Naive B cell (primary cell): ENCODE measurements around the gene KRTAP5-8. TPM values are rescaled to one million over a fixed set of nuclear protein-coding genes. Genes with fewer than 3 reads are reported as not detected.
"Not testable (repeated sequence)": the region's sequence is repeated elsewhere in the genome, so short reads cannot be mapped to it uniquely, and the experiment has no call there.

ENCODE experiments used
- ATAC-seq, 2 donors: fragments of 150-1000 bp; cut with Tn5 transposase; 2 replicates each; pipeline ENCODE4 v1.10.0; 2021; ENCODE audit warnings: low read depth in 2 of 2, mild to moderate bottlenecking in 2 of 2, moderate library complexity in 2 of 2
- DNase-seq: peaks from one replicate; pipeline ENCODE4 v3.0.0; 2022
- H3K27ac Mint-ChIP-seq, 6 donors: one replicate each; pipeline ENCODE4 v1.8.0; 2020 to 2022; ENCODE audit warnings: mild to moderate bottlenecking in 6 of 6, mixed read lengths in 6 of 6, moderate library complexity in 5 of 6, inconsistent platforms in 2 of 6
- H3K27me3 Mint-ChIP-seq, 3 donors: one replicate each; pipeline ENCODE4 v1.8.0; 2021 to 2022; ENCODE audit warnings: mixed read lengths in 3 of 3, mild to moderate bottlenecking in 1 of 3
- H3K36me3 Mint-ChIP-seq, 2 donors: one replicate each; pipeline ENCODE4 v1.8.0; 2020 to 2022; ENCODE audit warnings: mixed read lengths in 2 of 2, inconsistent platforms in 1 of 2, mild to moderate bottlenecking in 1 of 2
- H3K4me1 Mint-ChIP-seq, 3 donors: one replicate each; pipeline ENCODE4 v1.8.0; 2020 to 2022; ENCODE audit warnings: mixed read lengths in 3 of 3, inconsistent platforms in 1 of 3, mild to moderate bottlenecking in 1 of 3, moderate library complexity in 1 of 3
- H3K4me3 Mint-ChIP-seq, 8 donors: one replicate each; pipeline ENCODE4 v1.8.0; 2020 to 2022; ENCODE audit warnings: mild to moderate bottlenecking in 8 of 8, mixed read lengths in 8 of 8, moderate library complexity in 8 of 8, inconsistent platforms in 2 of 8
- H3K9me3 Mint-ChIP-seq, 7 donors: one replicate each; pipeline ENCODE4 v1.8.0; 2020 to 2022; ENCODE audit warnings: mixed read lengths in 7 of 7, mild to moderate bottlenecking in 5 of 7, inconsistent platforms in 2 of 7, moderate library complexity in 1 of 7
- polyA plus RNA-seq, 6 donors: library from polyadenylated mRNA; unstranded; fragments of 300-500 nt; fragmentation: Illumina TruSeq; gene quantifications; one replicate each; pipeline ENCODE4 v1.2.3, GENCODE V29; 2021; ENCODE audit warnings: low read depth in 6 of 6

The KRTAP5-8 gene
- polyA plus RNA-seq, 6 donors from 2014 or later: not detected

- ATAC-seq (no peak), DNase-seq (no peak)
- Mint-ChIP-seq H3K27ac (no peak overlapping the region), H3K27me3 (peaks cover 13 to 17% (median 17%) of the 10 kb centered on the region in 3 donors), H3K4me1 (no peaks in the 10 kb centered on the region), H3K4me3 (no peak overlapping the region), H3K9me3 (no peaks in the 10 kb centered on the region), H3K36me3 (no peaks in the 10 kb centered on the region)
Observed at GRCh38 chr11:71574418-71574817, 36.6 kb downstream of the KRTAP5-8 start.

- Mint-ChIP-seq H3K36me3 (no peaks in the 10 kb centered on the region), H3K27ac (no peak overlapping the region), H3K27me3 (peaks cover 12 to 18% (median 13%) of the 10 kb centered on the region in 3 donors), H3K4me3 (no peak overlapping the region), H3K4me1 (no peaks in the 10 kb centered on the region), H3K9me3 (no peaks in the 10 kb centered on the region)
- no peak for DNase-seq
- no peak for ATAC-seq
Observed at GRCh38 chr11:71575723-71576424, 38.0 kb downstream of the KRTAP5-8 start.

DNA sequence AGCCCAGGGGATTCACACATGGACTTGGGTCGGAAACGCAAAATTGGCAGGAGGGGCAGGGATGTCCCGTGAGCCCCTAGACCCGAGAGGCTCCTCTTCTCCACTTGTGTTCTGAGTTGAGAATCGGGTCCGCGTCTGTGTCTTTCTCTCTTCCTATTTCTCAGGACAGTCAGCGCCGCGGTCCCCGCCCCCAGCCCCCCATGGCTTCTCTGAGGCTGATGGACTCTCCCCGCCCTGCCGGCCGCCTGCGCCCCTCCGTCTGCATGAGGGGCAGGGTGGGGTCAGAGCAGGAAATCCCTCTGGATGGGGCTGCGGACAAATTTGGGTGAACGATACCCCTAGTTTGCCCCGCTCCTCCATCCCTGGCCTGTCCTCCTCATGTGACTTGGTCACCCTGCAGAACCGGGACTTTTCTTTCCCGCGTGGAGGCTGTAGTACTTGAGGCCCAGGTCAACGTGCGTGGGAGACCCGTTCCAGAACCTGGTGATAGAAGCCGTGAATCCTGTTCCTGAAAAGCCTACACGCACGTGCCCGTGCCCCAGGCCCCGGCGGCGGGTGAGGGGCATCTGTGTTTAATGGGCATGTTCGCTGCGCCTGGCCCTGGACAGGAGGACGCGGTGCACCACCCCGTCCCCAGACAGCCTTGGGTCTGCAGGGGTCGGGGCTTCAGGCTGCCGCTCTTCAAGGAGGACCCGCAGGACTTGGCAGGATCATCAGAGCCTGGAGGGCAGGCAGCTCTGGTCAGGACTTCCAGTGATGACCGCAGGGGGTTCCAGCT lies 39.1 kb downstream of the KRTAP5-8 start:
- H3K9me3 Mint-ChIP-seq, ATAC-seq, H3K36me3 Mint-ChIP-seq, DNase-seq, H3K4me3 Mint-ChIP-seq, H3K4me1 Mint-ChIP-seq, H3K27ac Mint-ChIP-seq: not testable (repeated sequence)
- H3K27me3 Mint-ChIP-seq: peaks cover 15 to 27% (median 18%) of the 10 kb centered on the region in 3 donors

DNA sequence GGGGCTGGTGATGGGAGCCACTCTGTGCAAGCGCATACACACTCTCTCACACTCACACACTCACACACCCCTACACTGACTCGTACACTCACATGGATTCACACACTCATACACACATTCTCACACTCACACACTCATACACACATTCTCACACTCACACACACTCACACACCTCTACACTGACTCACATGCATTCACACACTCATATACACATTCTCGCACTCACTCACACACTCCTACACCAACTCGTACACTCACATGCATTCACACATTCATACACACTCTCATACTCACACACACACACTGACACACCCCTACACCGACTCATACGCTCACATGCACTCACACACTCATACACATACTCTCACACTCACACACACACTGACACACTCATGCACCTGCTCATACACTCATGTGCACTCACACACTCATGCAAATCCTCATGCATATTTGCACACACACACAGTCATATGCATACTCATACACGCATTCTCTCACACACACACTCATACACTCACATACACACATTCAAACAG lies 39.7 kb downstream of the KRTAP5-8 start:
- DNase-seq (no peak), ATAC-seq (no peak)
- Mint-ChIP-seq H3K9me3 (no peaks in the 10 kb centered on the region), H3K4me1 (no peaks in the 10 kb centered on the region), H3K27ac (no peak overlapping the region), H3K36me3 (no peaks in the 10 kb centered on the region), H3K27me3 (peaks cover 15 to 28% (median 19%) of the 10 kb centered on the region in 3 donors), H3K4me3 (no peak overlapping the region)

- not testable (repeated sequence) for H3K27ac Mint-ChIP-seq, H3K9me3 Mint-ChIP-seq, ATAC-seq, H3K4me1 Mint-ChIP-seq, H3K4me3 Mint-ChIP-seq, DNase-seq, H3K36me3 Mint-ChIP-seq
- H3K27me3 Mint-ChIP-seq: peaks cover 24 to 37% (median 32%) of the 10 kb centered on the region in 3 donors
Observed at GRCh38 chr11:71579513-71579912, 41.7 kb downstream of the KRTAP5-8 start.

DNA sequence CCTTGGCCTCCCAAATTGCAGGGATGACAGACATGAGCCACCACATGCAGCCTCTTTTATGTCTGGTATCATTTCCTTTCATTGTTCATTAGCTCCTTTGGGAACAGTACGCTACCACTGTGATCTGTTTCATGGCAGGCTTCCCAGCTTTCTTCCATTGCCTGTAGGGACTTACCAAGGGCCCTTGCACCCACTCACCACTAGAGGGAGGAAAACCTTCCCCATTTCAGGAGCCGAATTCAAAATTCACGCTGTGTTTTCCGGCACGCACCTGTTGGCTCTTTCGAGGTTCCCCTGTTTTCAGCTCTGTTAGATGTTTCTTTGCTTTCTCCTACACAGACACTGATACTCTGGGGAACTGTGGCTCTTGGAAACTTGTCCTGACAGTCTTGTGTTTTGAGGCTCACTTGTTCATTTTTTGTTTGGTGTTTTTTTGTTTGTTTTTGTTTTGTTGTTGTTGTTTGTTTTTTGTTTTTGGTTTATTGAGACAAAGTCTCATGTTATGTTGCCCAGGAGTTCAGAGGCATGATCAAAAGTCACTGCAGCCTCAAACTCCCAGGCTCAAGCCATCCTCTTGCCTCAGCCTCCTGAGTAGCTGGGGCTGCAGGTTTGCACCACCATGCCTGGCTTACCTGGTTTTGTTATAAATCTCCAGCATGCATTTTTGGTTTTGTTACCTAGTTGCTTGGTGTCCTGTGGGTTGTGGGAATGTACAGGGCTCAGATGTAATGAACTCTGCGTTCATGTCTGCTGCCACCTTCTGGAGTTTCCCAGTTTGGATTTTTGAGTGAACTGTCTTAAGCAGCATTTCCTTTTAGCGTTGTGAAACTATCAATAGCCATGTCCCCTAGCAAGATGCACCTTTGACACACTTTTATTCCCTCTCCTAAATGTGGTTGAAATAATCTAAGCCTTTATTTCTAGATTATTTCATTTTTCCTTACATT lies 42.5 kb downstream of the KRTAP5-8 start:
- DNase-seq (peak; percentile 7), ATAC-seq (no peak)
- Mint-ChIP-seq H3K4me1 (no peaks in the 10 kb centered on the region), H3K27me3 (peaks cover 30 to 45% (median 39%) of the 10 kb centered on the region in 3 donors), H3K4me3 (peak overlapping the region in 1 of 8 donors; percentile 71), H3K27ac (peak overlapping the region in 1 of 6 donors; percentile 73), H3K36me3 (no peaks in the 10 kb centered on the region), H3K9me3 (no peaks in the 10 kb centered on the region)

DNA sequence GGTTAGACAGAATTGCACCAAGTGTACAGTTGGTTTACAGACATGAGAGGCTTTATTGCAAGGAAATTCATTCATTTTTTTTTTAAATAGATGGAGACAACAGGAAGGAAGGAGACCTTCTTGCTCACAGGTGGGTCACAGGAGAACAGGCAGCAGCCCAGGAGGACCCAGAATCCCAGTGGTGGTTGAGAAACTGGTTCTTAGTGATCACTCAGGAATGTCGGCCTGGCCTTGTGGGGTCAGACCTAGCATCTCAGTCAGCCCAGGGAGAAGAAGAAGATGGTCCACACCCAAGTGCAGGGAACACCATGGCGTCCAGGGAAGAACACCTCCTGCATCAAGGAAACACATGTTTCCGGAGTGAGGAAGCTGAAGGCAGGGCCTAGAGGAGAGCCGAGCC lies 44.0 kb downstream of the KRTAP5-8 start:
- H3K27me3 Mint-ChIP-seq: peaks cover 22 to 48% (median 41%) of the 10 kb centered on the region in 3 donors
- peak overlapping the region in 1 of 6 donors; percentile 9 for H3K27ac Mint-ChIP-seq
- H3K4me3 Mint-ChIP-seq: no peak overlapping the region
- H3K9me3 Mint-ChIP-seq: no peaks in the 10 kb centered on the region
- H3K4me1 Mint-ChIP-seq: no peaks in the 10 kb centered on the region
- no peak for DNase-seq
- no peak for ATAC-seq
- H3K36me3 Mint-ChIP-seq: no peaks in the 10 kb centered on the region

- H3K36me3 Mint-ChIP-seq: no peaks in the 10 kb centered on the region
- H3K27ac Mint-ChIP-seq: peak within 1 kb of the TSS in 1 of 6 donors; percentile 9
- no peak for DNase-seq
- peaks cover 22 to 48% (median 41%) of the 10 kb centered on the region in 3 donors for H3K27me3 Mint-ChIP-seq
- no peaks in the 10 kb centered on the region for H3K9me3 Mint-ChIP-seq
- no peak within 1 kb of the TSS for H3K4me3 Mint-ChIP-seq
- ATAC-seq: no peak
- no peaks in the 10 kb centered on the region for H3K4me1 Mint-ChIP-seq
Observed at GRCh38 chr11:71582309-71582895, 44.6 kb downstream of the KRTAP5-8 start, which contains the start of gene KRTAP5-11. TSS of gene KRTAP5-11 (minus strand) at chr11:71582875. CDS start at chr11:71582837, 38 bp downstream.

GRCh38 chr11:71582969-71583368 lies 45.1 kb downstream of the KRTAP5-8 start:
- H3K27me3 Mint-ChIP-seq: peaks cover 22 to 48% (median 41%) of the 10 kb centered on the region in 3 donors
- DNase-seq, H3K4me1 Mint-ChIP-seq, H3K27ac Mint-ChIP-seq, H3K36me3 Mint-ChIP-seq, H3K9me3 Mint-ChIP-seq, H3K4me3 Mint-ChIP-seq, ATAC-seq: not testable (repeated sequence)

DNA sequence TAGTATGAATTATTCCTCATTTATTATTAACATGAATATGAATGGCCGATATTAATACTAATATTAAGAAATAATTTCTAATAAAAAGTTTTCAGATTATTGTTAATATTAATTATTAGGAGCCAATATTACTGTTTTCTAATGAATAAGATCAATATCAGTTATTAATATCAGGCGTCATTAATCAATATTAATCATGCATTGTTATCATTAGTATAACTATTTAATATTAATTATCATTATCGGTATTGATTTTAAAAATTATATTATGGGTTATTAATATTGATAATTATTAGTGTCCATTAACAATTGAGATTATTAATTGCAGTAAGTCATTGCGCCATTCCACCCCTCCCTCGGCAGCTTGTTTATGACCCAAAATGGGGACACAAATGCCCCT lies 47.8 kb downstream of the KRTAP5-8 start:
- ATAC-seq, H3K36me3 Mint-ChIP-seq, DNase-seq, H3K4me1 Mint-ChIP-seq, H3K27ac Mint-ChIP-seq, H3K4me3 Mint-ChIP-seq, H3K9me3 Mint-ChIP-seq: not testable (repeated sequence)
- H3K27me3 Mint-ChIP-seq: peaks cover 20 to 47% (median 42%) of the 10 kb centered on the region in 3 donors

- H3K9me3 Mint-ChIP-seq: not testable (repeated sequence)
Observed at GRCh38 chr11:71588314-71588713, 50.5 kb downstream of the KRTAP5-8 start.

More at GRCh38 chr11:71588314-71588713, 50.5 kb downstream of the KRTAP5-8 start:
- not testable (repeated sequence) for H3K4me1 Mint-ChIP-seq, ATAC-seq, DNase-seq, H3K27ac Mint-ChIP-seq, H3K36me3 Mint-ChIP-seq
- Mint-ChIP-seq H3K27me3 (peaks cover 11 to 31% (median 26%) of the 10 kb centered on the region in 3 donors), H3K4me3 (peak overlapping the region in 1 of 8 donors; percentile 75)
